ENCODE results near the gene BCL11A.

The BCL11A gene

GRCh38 chr2:60549238-60549927 is 4.1 kb downstream of the BCL11A start:
- Histone ChIP-seq H3K36me3 (ENCODE audit: low read depth) (peaks cover 9% of the 10 kb centered on the region; the same call in 1 of the 2 replicates), H3K27ac (ENCODE audit: poor library complexity, severe bottlenecking) (peak overlapping the region; percentile 74), H3K4me3 (ENCODE audit: severe bottlenecking) (peak overlapping the region; percentile 50), H3K27me3 (ENCODE audit: insufficient read depth, poor library complexity, severe bottlenecking) (peaks cover 31% of the 10 kb centered on the region), H3K9me3 (ENCODE audit: severe bottlenecking) (no peaks in the 10 kb centered on the region), H3K4me1 (ENCODE audit: insufficient read depth, poor library complexity, severe bottlenecking) (peaks cover 10% of the 10 kb centered on the region)
- no peak for TF ChIP-seq CTCF (IDR thresholded peaks at IDR 0.05; ENCODE audit: poor library complexity, severe bottlenecking)
- peak; percentile 9; the same call in 1 of the 3 replicates for ATAC-seq (ENCODE audit: low read depth)
- DNase-seq (ENCODE audit: low spot score), result no peak

GRCh38 chr2:60548845-60549237 is 4.6 kb downstream of the BCL11A start:
- DNase-seq (ENCODE audit: low spot score), result no peak
- no peak for ATAC-seq (ENCODE audit: low read depth)
- H3K4me1 ChIP-seq (ENCODE audit: insufficient read depth, poor library complexity, severe bottlenecking), result peaks cover 10% of the 10 kb centered on the region
- TF ChIP-seq CTCF (IDR thresholded peaks at IDR 0.05; ENCODE audit: poor library complexity, severe bottlenecking), result no peak
- peak overlapping the region; percentile 74 for H3K27ac ChIP-seq (ENCODE audit: poor library complexity, severe bottlenecking)
- no peaks in the 10 kb centered on the region for H3K9me3 ChIP-seq (ENCODE audit: severe bottlenecking)
- peaks cover 31% of the 10 kb centered on the region for H3K27me3 ChIP-seq (ENCODE audit: insufficient read depth, poor library complexity, severe bottlenecking)
- peak overlapping the region; percentile 50 for H3K4me3 ChIP-seq (ENCODE audit: severe bottlenecking)
- H3K36me3 ChIP-seq (ENCODE audit: low read depth), result peaks cover 15% of the 10 kb centered on the region; the same call in 1 of the 2 replicates

GRCh38 chr2:60548311-60548710 is 5.1 kb downstream of the BCL11A start:
- Histone ChIP-seq H3K4me1 (ENCODE audit: insufficient read depth, poor library complexity, severe bottlenecking) (peaks cover 10% of the 10 kb centered on the region), H3K4me3 (ENCODE audit: severe bottlenecking) (no peak overlapping the region), H3K36me3 (ENCODE audit: low read depth) (peaks cover 16% of the 10 kb centered on the region; the same call in 1 of the 2 replicates), H3K27ac (ENCODE audit: poor library complexity, severe bottlenecking) (no peak overlapping the region), H3K27me3 (ENCODE audit: insufficient read depth, poor library complexity, severe bottlenecking) (peaks cover 31% of the 10 kb centered on the region), H3K9me3 (ENCODE audit: severe bottlenecking) (no peaks in the 10 kb centered on the region)
- ATAC-seq (ENCODE audit: low read depth), result no peak
- no peak for TF ChIP-seq CTCF (IDR thresholded peaks at IDR 0.05; ENCODE audit: poor library complexity, severe bottlenecking)
- DNase-seq (ENCODE audit: low spot score), result no peak

GRCh38 chr2:60547841-60548240 is 5.6 kb downstream of the BCL11A start:
- no peak overlapping the region for H3K4me3 ChIP-seq (ENCODE audit: severe bottlenecking)
- peaks cover 10% of the 10 kb centered on the region for H3K4me1 ChIP-seq (ENCODE audit: insufficient read depth, poor library complexity, severe bottlenecking)
- H3K9me3 ChIP-seq (ENCODE audit: severe bottlenecking), result no peaks in the 10 kb centered on the region
- H3K27ac ChIP-seq (ENCODE audit: poor library complexity, severe bottlenecking), result no peak overlapping the region
- no peak for TF ChIP-seq CTCF (IDR thresholded peaks at IDR 0.05; ENCODE audit: poor library complexity, severe bottlenecking)
- H3K36me3 ChIP-seq (ENCODE audit: low read depth), result peaks cover 16% of the 10 kb centered on the region; the same call in 1 of the 2 replicates
- ATAC-seq (ENCODE audit: low read depth) (no peak), DNase-seq (ENCODE audit: low spot score) (no peak)
- H3K27me3 ChIP-seq (ENCODE audit: insufficient read depth, poor library complexity, severe bottlenecking), result peaks cover 28% of the 10 kb centered on the region

Measured in RWPE2 (cell line).